Measurements from ENCODE around the gene RNF111.
A peak's percentile ranks its signal among the peaks of the same experiment; 100 is the strongest.

RNF111 gene

DNA sequence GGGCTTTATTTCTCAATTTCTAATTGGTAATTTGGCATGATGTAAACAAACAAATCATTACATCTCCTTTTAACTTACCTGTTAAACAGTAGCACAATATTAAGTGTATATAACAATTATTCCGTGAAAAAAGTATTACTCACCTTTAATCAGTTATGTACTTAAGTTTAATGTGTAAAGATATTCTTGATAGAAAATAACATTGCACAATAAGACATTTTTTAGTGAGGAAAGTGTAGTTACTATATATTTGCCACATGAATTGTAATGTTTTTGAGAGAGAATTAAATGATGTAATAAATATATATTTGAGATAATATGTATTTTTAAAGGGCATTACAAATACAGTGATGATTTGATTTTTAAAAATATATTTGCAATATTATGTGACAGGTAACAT lies 106.6 kb downstream of the RNF111 start:
- H3K14ac ChIP-seq (ENCODE audit: low read length in 2 of 2), result no peak overlapping the region
- no peak overlapping the region for H3K27ac ChIP-seq (ENCODE audit: low read length, poor library complexity, severe bottlenecking)
- H3K4me1 ChIP-seq (ENCODE audit: control insufficient read depth, insufficient read depth, low read depth, low read length), result no peaks in the 10 kb centered on the region
- WGBS, result no CpG with 5 or more reads among the region's 1 CpG
- no peak overlapping the region for H3K23ac ChIP-seq (ENCODE audit: low read length in 2 of 2)
- H2AK5ac ChIP-seq (ENCODE audit: low read length, severe bottlenecking), result no peak overlapping the region
- H3K79me1 ChIP-seq (replicated peaks; ENCODE audit: low read length, poor library complexity, severe bottlenecking), result peaks cover 14% of the 10 kb centered on the region
- no peak overlapping the region for H3K18ac ChIP-seq (ENCODE audit: low read depth in 1 of 2, low read length in 2 of 2)
- no peaks in the 10 kb centered on the region for H3K9me3 ChIP-seq (ENCODE audit: control insufficient read depth, low read length)
- H3K4me2 ChIP-seq (ENCODE audit: low read length, poor library complexity, severe bottlenecking), result no peak overlapping the region
- H2BK5ac ChIP-seq (ENCODE audit: low read depth, low read length, poor library complexity, severe bottlenecking), result no peak overlapping the region
- DNase-seq, result no peak
- H3K36me3 ChIP-seq (ENCODE audit: control insufficient read depth in 1 of 2, insufficient read depth in 2 of 2, low read depth in 1 of 2, low read length in 2 of 2), result peaks cover 21 to 82% of the 10 kb centered on the region in 2 experiments
- H3K4me3 ChIP-seq (ENCODE audit: insufficient read depth in 1 of 2, low read depth in 1 of 2, low read length in 2 of 2), result no peak overlapping the region
- H3K9ac ChIP-seq (ENCODE audit: low read length), result no peak overlapping the region
- H3K4ac ChIP-seq (ENCODE audit: low read depth in 1 of 2, low read length in 2 of 2), result no peak overlapping the region
- no peak overlapping the region for H2BK12ac ChIP-seq (ENCODE audit: low read length in 2 of 2)
- no peak overlapping the region for H2AFZ ChIP-seq (ENCODE audit: low read depth, low read length)
- no peak overlapping the region for H2BK15ac ChIP-seq (ENCODE audit: low read depth, poor library complexity, severe bottlenecking)
- H3K27me3 ChIP-seq (ENCODE audit: control insufficient read depth in 1 of 2, insufficient read depth in 1 of 2, low read length in 2 of 2), result no peaks in the 10 kb centered on the region
- H2BK120ac ChIP-seq (ENCODE audit: low read depth, low read length), result no peak overlapping the region
- H4K91ac ChIP-seq (ENCODE audit: low read length), result no peak overlapping the region
- H4K8ac ChIP-seq (ENCODE audit: low read length), result no peak overlapping the region

DNA sequence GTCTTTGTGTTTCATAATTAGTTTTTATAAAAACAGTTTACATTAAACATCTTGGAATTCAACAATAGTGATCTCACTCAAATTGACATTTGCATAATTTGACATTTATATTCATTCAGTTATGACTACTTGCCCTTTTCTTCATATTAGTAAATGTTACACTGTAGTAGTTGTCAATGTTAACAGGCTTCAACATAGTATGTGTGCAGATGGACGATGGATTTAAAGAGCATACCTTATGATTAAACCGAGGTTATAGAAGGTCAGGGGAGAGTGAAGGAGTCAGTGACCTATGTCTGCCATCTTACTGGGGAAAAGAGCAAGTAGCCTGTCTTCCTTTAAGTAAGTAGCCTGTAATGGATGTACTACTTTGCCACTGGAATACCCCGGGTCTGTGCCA lies 109.0 kb downstream of the RNF111 start:
- no peak overlapping the region for H2BK120ac ChIP-seq (ENCODE audit: low read depth, low read length)
- no peak overlapping the region for H2BK12ac ChIP-seq (ENCODE audit: low read length in 2 of 2)
- 88% methylated on average over 3 of the region's 3 CpGs for WGBS
- no peak overlapping the region for H4K8ac ChIP-seq (ENCODE audit: low read length)
- H3K4me1 ChIP-seq (ENCODE audit: control insufficient read depth, insufficient read depth, low read depth, low read length), result no peaks in the 10 kb centered on the region
- no peak overlapping the region for H2BK15ac ChIP-seq (ENCODE audit: low read depth, poor library complexity, severe bottlenecking)
- no peaks in the 10 kb centered on the region for H3K27me3 ChIP-seq (ENCODE audit: control insufficient read depth in 1 of 2, insufficient read depth in 1 of 2, low read length in 2 of 2)
- no peak for DNase-seq
- H4K91ac ChIP-seq (ENCODE audit: low read length), result no peak overlapping the region
- no peak overlapping the region for H2BK5ac ChIP-seq (ENCODE audit: low read depth, low read length, poor library complexity, severe bottlenecking)
- no peak overlapping the region for H2AK5ac ChIP-seq (ENCODE audit: low read length, severe bottlenecking)
- no peak overlapping the region for H2AFZ ChIP-seq (ENCODE audit: low read depth, low read length)
- no peak overlapping the region for H3K4me2 ChIP-seq (ENCODE audit: low read length, poor library complexity, severe bottlenecking)
- no peaks in the 10 kb centered on the region for H3K9me3 ChIP-seq (ENCODE audit: control insufficient read depth, low read length)
- no peak overlapping the region for H3K14ac ChIP-seq (ENCODE audit: low read length in 2 of 2)
- H3K9ac ChIP-seq (ENCODE audit: low read length), result no peak overlapping the region
- H3K4ac ChIP-seq (ENCODE audit: low read depth in 1 of 2, low read length in 2 of 2), result no peak overlapping the region
- H3K4me3 ChIP-seq (ENCODE audit: insufficient read depth in 1 of 2, low read depth in 1 of 2, low read length in 2 of 2), result no peak overlapping the region
- no peak overlapping the region for H3K27ac ChIP-seq (ENCODE audit: low read length, poor library complexity, severe bottlenecking)
- no peak overlapping the region for H3K18ac ChIP-seq (ENCODE audit: low read depth in 1 of 2, low read length in 2 of 2)
- H3K79me1 ChIP-seq (replicated peaks; ENCODE audit: low read length, poor library complexity, severe bottlenecking), result peaks cover 14% of the 10 kb centered on the region
- no peak overlapping the region for H3K23ac ChIP-seq (ENCODE audit: low read length in 2 of 2)
- peaks cover 23 to 67% of the 10 kb centered on the region in 2 experiments for H3K36me3 ChIP-seq (ENCODE audit: control insufficient read depth in 1 of 2, insufficient read depth in 2 of 2, low read depth in 1 of 2, low read length in 2 of 2)

DNA sequence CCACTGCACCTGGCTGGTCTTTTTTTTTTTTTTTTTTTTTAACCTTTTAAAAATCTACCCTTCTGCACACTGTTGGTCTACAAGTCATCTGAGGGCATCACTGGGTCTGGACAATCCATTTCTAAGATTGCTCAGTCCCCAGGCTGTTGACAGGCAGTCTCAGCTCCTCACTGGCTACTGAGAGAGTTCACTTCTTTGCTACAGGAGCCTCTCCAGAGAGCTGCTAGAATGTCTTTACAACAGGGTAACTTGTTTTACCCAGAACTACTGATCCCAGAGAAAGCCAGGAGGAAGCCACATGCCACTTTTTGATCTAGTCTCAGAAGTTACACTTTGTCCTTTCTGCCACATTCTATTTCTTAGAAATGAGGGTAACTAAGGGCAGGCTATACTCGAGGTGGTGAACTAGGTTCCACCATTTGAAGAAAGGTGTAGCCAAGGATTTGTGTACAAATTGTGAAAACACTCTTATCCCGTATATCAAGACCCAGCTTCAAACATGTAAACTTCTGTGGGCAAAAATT lies 111.8 kb downstream of the RNF111 start:
- WGBS, result 100% methylated on average over 1 of the region's 2 CpGs
- no peak overlapping the region for H2BK12ac ChIP-seq (ENCODE audit: low read length in 2 of 2)
- H4K91ac ChIP-seq (ENCODE audit: low read length), result no peak overlapping the region
- no peak overlapping the region for H3K4me2 ChIP-seq (ENCODE audit: low read length, poor library complexity, severe bottlenecking)
- H3K18ac ChIP-seq (ENCODE audit: low read depth in 1 of 2, low read length in 2 of 2), result no peak overlapping the region
- no peak overlapping the region for H2AK5ac ChIP-seq (ENCODE audit: low read length, severe bottlenecking)
- H3K36me3 ChIP-seq (ENCODE audit: control insufficient read depth in 1 of 2, insufficient read depth in 2 of 2, low read depth in 1 of 2, low read length in 2 of 2), result peaks cover 15 to 40% of the 10 kb centered on the region in 2 experiments
- H3K4me3 ChIP-seq (ENCODE audit: insufficient read depth in 1 of 2, low read depth in 1 of 2, low read length in 2 of 2), result no peak overlapping the region
- no peak overlapping the region for H3K9ac ChIP-seq (ENCODE audit: low read length)
- no peaks in the 10 kb centered on the region for H3K27me3 ChIP-seq (ENCODE audit: control insufficient read depth in 1 of 2, insufficient read depth in 1 of 2, low read length in 2 of 2)
- H3K4ac ChIP-seq (ENCODE audit: low read depth in 1 of 2, low read length in 2 of 2), result no peak overlapping the region
- H2BK120ac ChIP-seq (ENCODE audit: low read depth, low read length), result no peak overlapping the region
- no peak overlapping the region for H3K27ac ChIP-seq (ENCODE audit: low read length, poor library complexity, severe bottlenecking)
- H3K23ac ChIP-seq (ENCODE audit: low read length in 2 of 2), result no peak overlapping the region
- H2BK15ac ChIP-seq (ENCODE audit: low read depth, poor library complexity, severe bottlenecking), result no peak overlapping the region
- H3K4me1 ChIP-seq (ENCODE audit: control insufficient read depth, insufficient read depth, low read depth, low read length), result no peaks in the 10 kb centered on the region
- H2BK5ac ChIP-seq (ENCODE audit: low read depth, low read length, poor library complexity, severe bottlenecking), result no peak overlapping the region
- no peak for DNase-seq
- H4K8ac ChIP-seq (ENCODE audit: low read length), result no peak overlapping the region
- peaks cover 6% of the 10 kb centered on the region for H3K79me1 ChIP-seq (replicated peaks; ENCODE audit: low read length, poor library complexity, severe bottlenecking)
- H3K14ac ChIP-seq (ENCODE audit: low read length in 2 of 2), result no peak overlapping the region
- H2AFZ ChIP-seq (ENCODE audit: low read depth, low read length), result no peak overlapping the region
- no peaks in the 10 kb centered on the region for H3K9me3 ChIP-seq (ENCODE audit: control insufficient read depth, low read length)

DNA sequence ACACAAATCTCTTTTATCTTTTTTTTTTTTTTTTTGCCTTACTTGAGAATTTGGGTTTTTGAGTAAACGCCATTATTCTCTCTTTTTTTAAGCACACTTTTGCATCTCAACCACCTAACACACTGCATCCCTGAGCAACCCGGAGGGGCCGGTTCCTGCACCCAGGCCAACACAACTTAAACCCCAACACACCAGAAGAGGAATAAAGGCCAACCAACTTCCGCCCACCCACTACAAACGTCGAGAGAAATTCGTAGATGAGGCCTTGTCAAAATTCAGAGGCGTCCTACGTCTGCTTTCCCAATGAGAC lies 117.1 kb downstream of the RNF111 start:
- Histone ChIP-seq H2BK120ac (ENCODE audit: low read depth, low read length) (peak overlapping the region; percentile 24), H2BK5ac (ENCODE audit: low read depth, low read length, poor library complexity, severe bottlenecking) (no peak overlapping the region), H3K27ac (ENCODE audit: low read length, poor library complexity, severe bottlenecking) (peak overlapping the region; percentile 57), H3K9ac (ENCODE audit: low read length) (peak overlapping the region; percentile 91), H3K27me3 (ENCODE audit: control insufficient read depth in 1 of 2, insufficient read depth in 1 of 2, low read length in 2 of 2) (no peaks in the 10 kb centered on the region), H2AK5ac (ENCODE audit: low read length, severe bottlenecking) (no peak overlapping the region), H3K4me3 (ENCODE audit: insufficient read depth in 1 of 2, low read depth in 1 of 2, low read length in 2 of 2) (peak overlapping the region in 1 of 2 experiments; percentile 98), H3K9me3 (ENCODE audit: control insufficient read depth, low read length) (no peaks in the 10 kb centered on the region), H3K4me2 (ENCODE audit: low read length, poor library complexity, severe bottlenecking) (peak overlapping the region; percentile 99), H2AFZ (ENCODE audit: low read depth, low read length) (peak overlapping the region; percentile 82), H2BK12ac (ENCODE audit: low read length in 2 of 2) (no peak overlapping the region), H4K91ac (ENCODE audit: low read length) (no peak overlapping the region), H2BK15ac (ENCODE audit: low read depth, poor library complexity, severe bottlenecking) (no peak overlapping the region), H3K18ac (ENCODE audit: low read depth in 1 of 2, low read length in 2 of 2) (peak overlapping the region in 1 of 2 experiments; percentile 48), H4K8ac (ENCODE audit: low read length) (no peak overlapping the region), H3K4me1 (ENCODE audit: control insufficient read depth, insufficient read depth, low read depth, low read length) (peaks cover 6% of the 10 kb centered on the region), H3K23ac (ENCODE audit: low read length in 2 of 2) (no peak overlapping the region), H3K79me1 (replicated peaks; ENCODE audit: low read length, poor library complexity, severe bottlenecking) (peaks cover 19% of the 10 kb centered on the region), H3K14ac (ENCODE audit: low read length in 2 of 2) (no peak overlapping the region), H3K36me3 (ENCODE audit: control insufficient read depth in 1 of 2, insufficient read depth in 2 of 2, low read depth in 1 of 2, low read length in 2 of 2) (peaks cover 10 to 23% of the 10 kb centered on the region in 2 experiments), H3K4ac (ENCODE audit: low read depth in 1 of 2, low read length in 2 of 2) (no peak overlapping the region)
- DNase-seq, result no peak
- 13% methylated on average over 9 of the region's 9 CpGs for WGBS

Measured in mesenchymal stem cell (in vitro differentiated cells and primary cell).